ENCODE results near the gene PSD. TPM values are rescaled to one million over a fixed set of nuclear protein-coding genes. Genes with fewer than 3 reads are reported as not detected.

The PSD gene
- total and polyA plus RNA-seq, 5 experiments from 2014 or later = 4.9 to 13.3 (median 5.9) TPM

GRCh38 chr10:102436312-102436711, 17.7 kb upstream of the PSD start:
- H3K4me3 Mint-ChIP-seq = peak overlapping the region; percentile 81 to 95 (median 86)
- H3K27me3 Mint-ChIP-seq = peaks cover 0 to 2% (median 0%) of the 10 kb centered on the region in 5 donors
- ATAC-seq (no peak), DNase-seq (no peak)
- peaks cover 34 to 70% (median 65%) of the 10 kb centered on the region in 4 donors for H3K4me1 Mint-ChIP-seq
- peaks cover 0 to 8% (median 0%) of the 10 kb centered on the region in 3 donors for H3K36me3 Mint-ChIP-seq
- POLR2A ChIA-PET = interaction anchor here (0.6 to 7.5 kb wide), 12 partner anchors 11 to 331 kb away, joined by 3 to 184 read pairs (median 7); partner anchors contain the start of genes C10orf95, FBXL15 and NFKB2
- H3K9me3 Mint-ChIP-seq = no peaks in the 10 kb centered on the region
- H3K27ac Mint-ChIP-seq = peak overlapping the region; percentile 82 to 97 (median 92)

- peaks cover 0 to 2% (median 0%) of the 10 kb centered on the region in 5 donors for H3K27me3 Mint-ChIP-seq
- peak in 1 of 2 donors; percentile 18 for ATAC-seq
- DNase-seq = peak in 2 of 10 donors; percentile 20 to 36
- H3K27ac Mint-ChIP-seq = peak overlapping the region; percentile 83 to 97 (median 94)
- peak overlapping the region; percentile 81 to 95 (median 86) for H3K4me3 Mint-ChIP-seq
- peaks cover 0 to 8% (median 0%) of the 10 kb centered on the region in 3 donors for H3K36me3 Mint-ChIP-seq
- no peaks in the 10 kb centered on the region for H3K9me3 Mint-ChIP-seq
- peaks cover 34 to 68% (median 66%) of the 10 kb centered on the region in 4 donors for H3K4me1 Mint-ChIP-seq
- POLR2A ChIA-PET = interaction anchor here (0.6 to 7.5 kb wide), 12 partner anchors 10 to 181 kb away, joined by 3 to 184 read pairs (median 6); partner anchors contain the start of genes C10orf95, FBXL15 and NFKB2
These were observed 17.1 kb upstream of the PSD start for GRCh38 chr10:102435529-102436233.

- Mint-ChIP-seq H3K9me3 (no peaks in the 10 kb centered on the region), H3K27me3 (peaks cover 0 to 2% (median 0%) of the 10 kb centered on the region in 5 donors), H3K4me3 (peak overlapping the region; percentile 81 to 95 (median 86)), H3K27ac (peak overlapping the region; percentile 83 to 97 (median 94)), H3K4me1 (peaks cover 34 to 68% (median 66%) of the 10 kb centered on the region in 4 donors), H3K36me3 (peaks cover 0 to 8% (median 0%) of the 10 kb centered on the region in 3 donors)
- DNase-seq = no peak
- no peak for ATAC-seq
- POLR2A ChIA-PET = interaction anchor here (0.9 to 7.5 kb wide), 11 partner anchors 10 to 66 kb away, joined by 3 to 184 read pairs (median 7); partner anchors contain the start of genes C10orf95, FBXL15 and NFKB2
These were observed 16.5 kb upstream of the PSD start for GRCh38 chr10:102435133-102435497.

- POLR2A ChIA-PET = interaction anchor here (0.9 to 7.5 kb wide), 8 partner anchors 13 to 41 kb away, joined by 3 to 184 read pairs (median 8); partner anchors contain the start of genes C10orf95, FBXL15 and NFKB2
These were observed 16.0 kb upstream of the PSD start for GRCh38 chr10:102434394-102435132.

GRCh38 chr10:102433619-102434046, 15.0 kb upstream of the PSD start:
- peaks cover 0 to 2% (median 0%) of the 10 kb centered on the region in 5 donors for H3K27me3 Mint-ChIP-seq
- POLR2A ChIA-PET = interaction anchor here (0.7 to 7.5 kb wide), 9 partner anchors 8 to 759 kb away, joined by 3 to 184 read pairs (median 5); partner anchors contain the start of genes C10orf95, FBXL15 and TRIM8
- H3K4me3 Mint-ChIP-seq = peak overlapping the region; percentile 89 to 97 (median 94)
- H3K9me3 Mint-ChIP-seq = no peaks in the 10 kb centered on the region
- DNase-seq (no peak), ATAC-seq (no peak)
- H3K4me1 Mint-ChIP-seq = peaks cover 34 to 67% (median 65%) of the 10 kb centered on the region in 4 donors
- peak overlapping the region; percentile 89 to 99 (median 96) for H3K27ac Mint-ChIP-seq
- H3K36me3 Mint-ChIP-seq = peaks cover 0 to 8% (median 0%) of the 10 kb centered on the region in 3 donors

More at GRCh38 chr10:102434394-102435132, 16.0 kb upstream of the PSD start:
- DNase-seq (no peak), ATAC-seq (no peak)
- peaks cover 0 to 8% (median 0%) of the 10 kb centered on the region in 3 donors for H3K36me3 Mint-ChIP-seq
- H3K4me1 Mint-ChIP-seq = peaks cover 34 to 68% (median 66%) of the 10 kb centered on the region in 4 donors
- H3K9me3 Mint-ChIP-seq = no peaks in the 10 kb centered on the region
- H3K4me3 Mint-ChIP-seq = peak overlapping the region; percentile 81 to 95 (median 86)
- peaks cover 0 to 2% (median 0%) of the 10 kb centered on the region in 5 donors for H3K27me3 Mint-ChIP-seq
- peak overlapping the region; percentile 83 to 97 (median 94) for H3K27ac Mint-ChIP-seq

- Mint-ChIP-seq H3K27me3 (peaks cover 0 to 2% (median 0%) of the 10 kb centered on the region in 5 donors), H3K4me3 (peak within 1 kb of the TSS; percentile 89 to 97 (median 94)), H3K27ac (peak within 1 kb of the TSS; percentile 89 to 99 (median 96)), H3K36me3 (no peaks in the 10 kb centered on the region), H3K9me3 (no peaks in the 10 kb centered on the region), H3K4me1 (peaks cover 29 to 57% (median 54%) of the 10 kb centered on the region in 4 donors)
- POLR2A ChIA-PET = interaction anchor here (0.6 to 7.5 kb wide), 25 partner anchors 8 to 1400 kb away, joined by 3 to 184 read pairs (median 5); partner anchors contain the start of genes ACTR1A, C10orf95, FBXL15 and GBF1
- peak; percentile 87 to 97 (median 92) for DNase-seq
- peak; percentile 89 to 91 for ATAC-seq
These were observed 13.8 kb upstream of the PSD start, which contains the start of gene CUEDC2 for GRCh38 chr10:102432162-102432950. Gene CUEDC2 (minus strand): TSS chr10:102432574. CDS start chr10:102425188, 7,386 bp downstream.

GRCh38 chr10:102431452-102432124, 13.0 kb upstream of the PSD start:
- Mint-ChIP-seq H3K4me1 (peaks cover 29 to 55% (median 47%) of the 10 kb centered on the region in 4 donors), H3K9me3 (no peaks in the 10 kb centered on the region), H3K27me3 (peaks cover 0 to 2% (median 0%) of the 10 kb centered on the region in 5 donors), H3K27ac (peak overlapping the region; percentile 79 to 99 (median 93)), H3K4me3 (peak overlapping the region; percentile 89 to 97 (median 94)), H3K36me3 (peaks cover 0 to 2% (median 0%) of the 10 kb centered on the region in 3 donors)
- POLR2A ChIA-PET = interaction anchor here (0.9 to 7.5 kb wide), 14 partner anchors 10 to 71 kb away, joined by 4 to 184 read pairs (median 5); partner anchors contain the start of genes ACTR1A, C10orf95, FBXL15 and NFKB2
- ATAC-seq (no peak), DNase-seq (no peak)

GRCh38 chr10:102429468-102429867, 10.9 kb upstream of the PSD start:
- POLR2A ChIA-PET = interaction anchor here (1.4 kb wide), 1 partner anchor 8 kb away, joined by 7 read pairs; no protein-coding TSS in a partner anchor
- peaks cover 0 to 7% (median 0%) of the 10 kb centered on the region in 3 donors for H3K36me3 Mint-ChIP-seq
- no peak overlapping the region for H3K4me3 Mint-ChIP-seq
- no peak for ATAC-seq
- H3K27ac Mint-ChIP-seq = no peak overlapping the region
- DNase-seq = no peak
- H3K4me1 Mint-ChIP-seq = peaks cover 27 to 39% (median 30%) of the 10 kb centered on the region in 4 donors
- H3K27me3 Mint-ChIP-seq = peaks cover 0 to 2% (median 0%) of the 10 kb centered on the region in 5 donors
- H3K9me3 Mint-ChIP-seq = no peaks in the 10 kb centered on the region

GRCh38 chr10:102426803-102427287, 8.3 kb upstream of the PSD start:
- DNase-seq (no peak), ATAC-seq (no peak)
- H3K4me3 Mint-ChIP-seq = no peak overlapping the region
- peaks cover 0 to 13% (median 0%) of the 10 kb centered on the region in 3 donors for H3K36me3 Mint-ChIP-seq
- peak overlapping the region in 3 of 10 donors; percentile 20 to 60 (median 33) for H3K27ac Mint-ChIP-seq
- no peaks in the 10 kb centered on the region for H3K9me3 Mint-ChIP-seq
- no peaks in the 10 kb centered on the region for H3K27me3 Mint-ChIP-seq
- peaks cover 21 to 36% (median 27%) of the 10 kb centered on the region in 4 donors for H3K4me1 Mint-ChIP-seq
- POLR2A ChIA-PET = interaction anchor here (1.7 to 7.8 kb wide), 2 partner anchors 24 to 30 kb away, joined by 5 to 102 read pairs; partner anchors contain the start of genes C10orf95 and NFKB2

- POLR2A ChIA-PET = interaction anchor here (0.9 to 7.8 kb wide), 3 partner anchors 10 to 29 kb away, joined by 3 to 102 read pairs (median 5); partner anchors contain the start of genes C10orf95 and NFKB2
- H3K4me1 Mint-ChIP-seq = peaks cover 22 to 33% (median 28%) of the 10 kb centered on the region in 4 donors
- ATAC-seq (no peak), DNase-seq (no peak)
- H3K27ac Mint-ChIP-seq = no peak overlapping the region
- H3K9me3 Mint-ChIP-seq = no peaks in the 10 kb centered on the region
- no peaks in the 10 kb centered on the region for H3K27me3 Mint-ChIP-seq
- peaks cover 0 to 13% (median 0%) of the 10 kb centered on the region in 3 donors for H3K36me3 Mint-ChIP-seq
- peak overlapping the region in 1 of 10 donors; percentile 7 for H3K4me3 Mint-ChIP-seq
These were observed 6.9 kb upstream of the PSD start for GRCh38 chr10:102425444-102425843.

All from naive thymus-derived CD8-positive, alpha-beta T cell (primary cell).